Uterus (tissue), 4 donors: ENCODE measurements around the gene MILR1. TPM values are rescaled to one million over a fixed set of nuclear protein-coding genes. Genes with fewer than 3 reads are reported as not detected.

Experiments used
- DNase-seq, 2 donors: peaks; one replicate each; pipeline ENCODE4 v3.0.0-alpha.2; 2019 to 2020
- H3K27ac ChIP-seq, 2 donors: fragments of 200-600 bp; sonication (generic); 1 replicate in 1 of 2; 2 replicates in 1 of 2; pipeline ENCODE4 v1.5.1; 2016 to 2018
- H3K27me3 ChIP-seq, 2 donors: fragments of 200-600 bp; sonication (generic); one replicate each; pipeline ENCODE4 v1.5.1; 2018 to 2019; ENCODE audit warnings: control low read depth in 1 of 2
- H3K36me3 ChIP-seq, 2 donors: fragments of 200-600 bp; sonication (generic); one replicate each; pipeline ENCODE4 v1.5.1; 2019; ENCODE audit warnings: control low read depth in 1 of 2
- H3K4me1 ChIP-seq, 2 donors: fragments of 200-600 bp; sonication (generic); one replicate each; pipeline ENCODE4 v1.5.1; 2018 to 2019; ENCODE audit warnings: control low read depth in 1 of 2
- H3K4me3 ChIP-seq, 2 donors: fragments of 200-600 bp; sonication (generic); 1 replicate in 1 of 2; 2 replicates in 1 of 2; pipeline ENCODE4 v1.5.1; 2018 to 2019; ENCODE audit warnings: mild to moderate bottlenecking in 1 of 2
- H3K9me3 ChIP-seq, 2 donors: fragments of 200-600 bp; sonication (generic); one replicate each; pipeline ENCODE4 v1.5.1; 2019; ENCODE audit warnings: control low read depth in 1 of 2
- POLR2A ChIP-seq, 2 donors: fragments of 450-650 bp; IDR thresholded peaks; one replicate each; pipeline ENCODE4 v1.6.1; 2016; ENCODE audit warnings: antibody characterized with exemption in 2 of 2, mild to moderate bottlenecking in 1 of 2, moderate library complexity in 1 of 2
- intact Hi-C: fragments of 100-400 bp; cut with DNase I; formaldehyde crosslinking; loops from one replicate; pipeline ENCODE4 v1.15.1; 2023; ENCODE audit warnings: low total_unique reads
- total RNA-seq, 4 donors: library from RNA; depleted of rRNA in 3 of 4; stranded (reverse); fragments of >200 nt in 3 of 4; gene quantifications; one replicate each; pipeline versions ENCODE4 v1.1.0 to v1.2.4, GENCODE V29; 2014 to 2023
- TF ChIP-seq, protein P1 (sequence below), 4 experiments: fragments of 200-600 bp in 2 of 4; fragments of 450-650 bp in 2 of 4; sonication (generic) in 2 of 4; IDR thresholded peaks; one replicate each; pipeline ENCODE4 v1.5.1; 2016 to 2019; ENCODE audit warnings: antibody characterized with exemption in 4 of 4, mild to moderate bottlenecking in 2 of 4, moderate library complexity in 1 of 4
- donor health status: DM: yes; HTN: yes; CAD: no.

Gene MILR1
- total RNA-seq, 4 donors from 2014 or later: 0.59 to 9.5 (median 3.8) TPM

DNA sequence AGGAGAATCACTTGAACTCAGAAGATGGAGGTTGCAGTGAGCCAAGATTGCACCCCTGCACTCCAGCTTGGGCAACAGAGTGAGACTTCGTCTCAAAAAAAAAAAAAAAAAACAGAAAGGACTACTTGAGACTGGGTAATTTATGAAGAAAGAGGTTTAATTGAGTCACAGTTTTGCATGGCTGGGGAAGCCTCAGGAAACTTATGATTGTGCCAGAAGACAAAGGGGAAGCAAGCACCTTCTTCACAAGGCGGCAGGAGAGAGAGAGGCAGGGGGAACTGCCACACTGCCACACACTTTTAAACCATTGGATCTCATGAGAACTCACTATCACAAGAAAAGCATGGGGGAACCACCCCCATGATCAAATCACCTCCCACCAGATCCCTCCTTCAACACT, 9.0 kb upstream of the MILR1 start:
- Histone ChIP-seq H3K4me1 (no peaks in the 10 kb centered on the region), H3K36me3 (no peaks in the 10 kb centered on the region), H3K9me3 (peaks cover 0 to 10% of the 10 kb centered on the region in 2 donors), H3K4me3 (no peak overlapping the region), H3K27me3 (no peaks in the 10 kb centered on the region), H3K27ac (no peak overlapping the region)
- TF ChIP-seq, protein P1, sequence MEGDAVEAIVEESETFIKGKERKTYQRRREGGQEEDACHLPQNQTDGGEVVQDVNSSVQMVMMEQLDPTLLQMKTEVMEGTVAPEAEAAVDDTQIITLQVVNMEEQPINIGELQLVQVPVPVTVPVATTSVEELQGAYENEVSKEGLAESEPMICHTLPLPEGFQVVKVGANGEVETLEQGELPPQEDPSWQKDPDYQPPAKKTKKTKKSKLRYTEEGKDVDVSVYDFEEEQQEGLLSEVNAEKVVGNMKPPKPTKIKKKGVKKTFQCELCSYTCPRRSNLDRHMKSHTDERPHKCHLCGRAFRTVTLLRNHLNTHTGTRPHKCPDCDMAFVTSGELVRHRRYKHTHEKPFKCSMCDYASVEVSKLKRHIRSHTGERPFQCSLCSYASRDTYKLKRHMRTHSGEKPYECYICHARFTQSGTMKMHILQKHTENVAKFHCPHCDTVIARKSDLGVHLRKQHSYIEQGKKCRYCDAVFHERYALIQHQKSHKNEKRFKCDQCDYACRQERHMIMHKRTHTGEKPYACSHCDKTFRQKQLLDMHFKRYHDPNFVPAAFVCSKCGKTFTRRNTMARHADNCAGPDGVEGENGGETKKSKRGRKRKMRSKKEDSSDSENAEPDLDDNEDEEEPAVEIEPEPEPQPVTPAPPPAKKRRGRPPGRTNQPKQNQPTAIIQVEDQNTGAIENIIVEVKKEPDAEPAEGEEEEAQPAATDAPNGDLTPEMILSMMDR (IDR thresholded peaks at IDR 0.05): no peak
- no peak for TF ChIP-seq POLR2A (IDR thresholded peaks at IDR 0.05)
- intact Hi-C loops: no loop called here
- no peak for DNase-seq

DNA sequence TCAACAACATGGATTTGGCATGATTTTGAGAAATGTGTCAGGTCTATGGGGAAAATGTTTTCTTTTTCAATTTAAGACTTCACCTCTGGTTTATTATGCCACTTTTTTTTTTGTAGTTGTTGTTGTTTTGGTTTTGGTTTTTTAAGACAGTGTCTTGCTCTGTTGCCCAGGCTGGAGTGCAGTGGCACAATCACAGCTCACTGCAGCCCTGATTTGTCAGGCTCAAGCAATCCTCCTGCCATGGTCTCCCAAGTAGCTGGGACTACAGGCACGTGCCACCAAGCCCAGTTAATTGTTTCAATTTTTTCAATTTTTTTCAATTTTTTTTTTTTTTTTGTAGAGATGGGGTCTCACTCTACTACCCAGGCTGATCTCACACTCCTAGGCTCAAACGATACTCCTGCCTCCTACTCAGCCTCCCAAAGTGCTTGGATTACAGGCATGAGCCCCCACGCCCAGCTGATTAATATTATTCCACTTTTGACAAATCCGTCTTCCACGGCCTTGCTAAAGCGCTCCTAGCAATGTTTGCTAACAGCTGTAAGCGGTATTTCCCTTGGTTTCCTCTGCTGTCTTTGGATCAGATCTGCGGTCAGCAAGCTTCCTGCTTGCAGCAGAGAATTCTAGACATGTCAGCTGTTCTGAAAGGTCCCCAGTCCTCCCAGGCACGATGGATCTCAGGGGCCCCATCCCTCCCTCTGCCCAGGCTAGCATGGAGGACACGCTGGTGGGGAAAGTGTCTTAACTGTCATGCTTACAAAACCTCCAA, 7.0 kb upstream of the MILR1 start:
- no peak overlapping the region for H3K27ac ChIP-seq
- DNase-seq: no peak

DNA sequence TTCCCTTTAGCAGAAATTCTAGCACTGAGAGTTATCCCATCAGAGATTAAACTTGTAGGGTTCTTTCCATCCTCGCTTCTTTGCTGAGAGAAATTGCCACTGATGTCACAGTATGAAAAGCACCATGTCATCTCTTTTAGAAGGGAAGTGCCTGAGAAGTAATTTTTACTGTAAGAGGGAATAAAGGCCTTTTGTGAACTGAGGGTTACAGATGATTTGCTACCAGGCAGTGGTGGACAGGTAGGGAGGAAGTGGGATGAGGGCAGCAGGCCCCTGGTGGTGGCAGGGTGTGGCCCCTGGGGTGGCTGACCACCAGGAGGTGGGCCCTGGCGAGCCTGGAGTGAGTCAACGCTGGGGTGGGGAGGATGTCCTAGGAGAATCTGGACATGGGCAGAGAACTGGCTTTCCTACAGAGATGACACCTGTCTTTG, 6.4 kb upstream of the MILR1 start:
- peaks cover 0 to 8% of the 10 kb centered on the region in 2 donors for H3K9me3 ChIP-seq
- intact Hi-C loops: no loop called here
- no peak overlapping the region for H3K27ac ChIP-seq
- TF ChIP-seq, protein P1 (IDR thresholded peaks at IDR 0.05): no peak
- TF ChIP-seq POLR2A (IDR thresholded peaks at IDR 0.05): no peak
- no peak for DNase-seq
- H3K27me3 ChIP-seq: no peaks in the 10 kb centered on the region
- no peak overlapping the region for H3K4me3 ChIP-seq
- no peaks in the 10 kb centered on the region for H3K36me3 ChIP-seq
- H3K4me1 ChIP-seq: no peaks in the 10 kb centered on the region

More for the DNA sequence above, 7.0 kb upstream of the MILR1 start:
- H3K9me3 ChIP-seq: peaks cover 0 to 10% of the 10 kb centered on the region in 2 donors
- H3K36me3 ChIP-seq: no peaks in the 10 kb centered on the region
- no peak for TF ChIP-seq POLR2A (IDR thresholded peaks at IDR 0.05)
- TF ChIP-seq, protein P1 (IDR thresholded peaks at IDR 0.05): no peak
- intact Hi-C loops: no loop called here
- H3K4me3 ChIP-seq: no peak overlapping the region
- H3K4me1 ChIP-seq: no peaks in the 10 kb centered on the region
- H3K27me3 ChIP-seq: no peaks in the 10 kb centered on the region

DNA sequence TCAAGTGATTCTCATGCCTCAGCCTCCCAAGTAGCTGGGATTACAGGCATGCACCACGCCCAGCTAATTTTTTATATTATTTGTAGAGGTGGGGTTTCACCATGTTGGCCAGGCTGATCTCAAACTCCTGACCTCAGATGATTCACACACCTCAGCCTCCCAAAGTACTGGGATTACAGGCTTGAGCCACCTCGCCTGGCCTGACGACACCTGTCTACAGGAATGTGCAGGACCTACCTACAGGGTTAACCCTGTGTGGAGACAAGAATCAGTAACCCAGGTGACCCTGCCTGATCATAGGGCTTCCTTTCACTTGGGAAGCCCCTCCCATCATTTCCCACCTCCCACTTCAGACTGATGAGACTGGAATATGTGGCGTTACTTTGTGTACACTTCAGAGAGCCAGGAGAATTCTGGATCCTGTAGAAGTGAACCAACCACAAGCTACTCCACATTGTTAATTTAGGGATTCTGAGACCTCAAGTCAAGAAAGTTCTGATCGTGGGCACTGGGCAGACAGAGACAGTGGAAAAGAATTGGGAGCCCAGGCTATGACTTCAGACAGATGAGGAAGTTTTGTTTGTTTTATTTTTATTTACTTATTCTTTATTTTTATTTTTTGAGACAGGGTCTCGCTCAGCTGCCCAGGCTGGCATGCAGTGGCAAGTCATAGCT, 5.7 kb upstream of the MILR1 start:
- H3K27ac ChIP-seq: no peak overlapping the region
- H3K9me3 ChIP-seq: peaks cover 0 to 2% of the 10 kb centered on the region in 2 donors
- intact Hi-C loops: no loop called here

More for the DNA sequence above, 5.7 kb upstream of the MILR1 start:
- Histone ChIP-seq H3K4me1 (no peaks in the 10 kb centered on the region), H3K36me3 (no peaks in the 10 kb centered on the region), H3K4me3 (no peak overlapping the region), H3K27me3 (no peaks in the 10 kb centered on the region)
- TF ChIP-seq POLR2A (IDR thresholded peaks at IDR 0.05): no peak
- TF ChIP-seq, protein P1 (IDR thresholded peaks at IDR 0.05): no peak
- no peak for DNase-seq
